Brain pericyte (primary cell): Measurements from ENCODE around the gene CMSS1.
"Not testable (repeated sequence)": the region's sequence is repeated elsewhere in the genome, so short reads cannot be mapped to it uniquely, and the experiment has no call there.

ENCODE experiments used
- DNase-seq: peaks from one replicate; pipeline ENCODE4 v3.0.0-alpha.2; 2012; ENCODE audit warnings: low read depth, low spot score

CMSS1 gene

GRCh38 chr3:100023595-100023994, 205.9 kb downstream of the CMSS1 start:
- no peak for DNase-seq

GRCh38 chr3:100024520-100025303, 207.1 kb downstream of the CMSS1 start:
- DNase-seq = no peak

- DNase-seq = no peak
Observed at GRCh38 chr3:100027321-100027720, 209.7 kb downstream of the CMSS1 start.

- DNase-seq = no peak
Observed at GRCh38 chr3:100029052-100029451, 211.4 kb downstream of the CMSS1 start.

- DNase-seq = no peak
Observed at GRCh38 chr3:100029689-100030088, 212.0 kb downstream of the CMSS1 start.

- no peak for DNase-seq
Observed at GRCh38 chr3:100030346-100030745, 212.7 kb downstream of the CMSS1 start.

GRCh38 chr3:100030914-100031425, 213.3 kb downstream of the CMSS1 start:
- DNase-seq = no peak

GRCh38 chr3:100032243-100032642, 214.6 kb downstream of the CMSS1 start:
- DNase-seq = no peak

- no peak for DNase-seq
Observed at GRCh38 chr3:100033184-100033583, 215.5 kb downstream of the CMSS1 start.

GRCh38 chr3:100033903-100034471, 216.3 kb downstream of the CMSS1 start:
- no peak for DNase-seq

- DNase-seq = no peak
Observed at GRCh38 chr3:100039075-100039474, 221.4 kb downstream of the CMSS1 start.

- DNase-seq = no peak
Observed at GRCh38 chr3:100040451-100041225, 223.0 kb downstream of the CMSS1 start.

GRCh38 chr3:100041328-100041749, 223.7 kb downstream of the CMSS1 start:
- DNase-seq = no peak

- no peak for DNase-seq
Observed at GRCh38 chr3:100042166-100042981, 224.7 kb downstream of the CMSS1 start.

- DNase-seq = no peak
Observed at GRCh38 chr3:100043271-100043670, 225.6 kb downstream of the CMSS1 start.

GRCh38 chr3:100044369-100044768, 226.7 kb downstream of the CMSS1 start:
- no peak for DNase-seq

- DNase-seq = peak; percentile 84
Observed at GRCh38 chr3:100045696-100046095, 228.0 kb downstream of the CMSS1 start.

- DNase-seq = no peak
Observed at GRCh38 chr3:100046986-100047385, 229.3 kb downstream of the CMSS1 start.

- DNase-seq = peak; percentile 57
Observed at GRCh38 chr3:100047455-100048141, 229.9 kb downstream of the CMSS1 start.

- DNase-seq = no peak
Observed at GRCh38 chr3:100048248-100048647, 230.6 kb downstream of the CMSS1 start.

- not testable (repeated sequence) for DNase-seq
Observed at GRCh38 chr3:100051513-100051912, 233.9 kb downstream of the CMSS1 start.
